GM18873 (cell line): ENCODE results near the gene TLR2.
"Not testable (repeated sequence)": the region's sequence is repeated elsewhere in the genome, so short reads cannot be mapped to it uniquely, and the experiment has no call there.

ENCODE experiments used
- ATAC-seq: cut with Tn5 transposase; IDR thresholded peaks from one replicate; pipeline ENCODE4 v1.9.1; 2021; ENCODE audit warnings: mild to moderate bottlenecking, moderate library complexity, moderate number of reproducible peaks; ENCODE audit not compliant: unreplicated experiment, low FRiP score

The TLR2 gene

GRCh38 chr4:153661215-153661822, 22.8 kb upstream of the TLR2 start:
- no peak for ATAC-seq

- no peak for ATAC-seq
These were observed 22.2 kb upstream of the TLR2 start for GRCh38 chr4:153661908-153662307.

GRCh38 chr4:153663667-153664066, 20.4 kb upstream of the TLR2 start:
- ATAC-seq = no peak

- not testable (repeated sequence) for ATAC-seq
These were observed 17.6 kb upstream of the TLR2 start for GRCh38 chr4:153666505-153666904.

- ATAC-seq = no peak
These were observed 15.4 kb upstream of the TLR2 start for GRCh38 chr4:153668647-153669046.

GRCh38 chr4:153669838-153670237, 14.2 kb upstream of the TLR2 start:
- no peak for ATAC-seq

GRCh38 chr4:153676486-153676885, 7.6 kb upstream of the TLR2 start:
- ATAC-seq = no peak

GRCh38 chr4:153676984-153677383, 7.1 kb upstream of the TLR2 start:
- no peak for ATAC-seq

GRCh38 chr4:153679486-153679885, 4.6 kb upstream of the TLR2 start:
- ATAC-seq = no peak

GRCh38 chr4:153683763-153684181, 308 bp upstream of the TLR2 start:
- ATAC-seq = no peak

GRCh38 chr4:153684971-153685371, 891 bp downstream of the TLR2 start:
- ATAC-seq = peak; percentile 18

GRCh38 chr4:153704522-153704921, 20.4 kb downstream of the TLR2 start:
- no peak for ATAC-seq

- no peak for ATAC-seq
These were observed 21.8 kb downstream of the TLR2 start for GRCh38 chr4:153705743-153706468.

- ATAC-seq = no peak
These were observed 22.4 kb downstream of the TLR2 start for GRCh38 chr4:153706519-153706918.

GRCh38 chr4:153710681-153711080, 26.6 kb downstream of the TLR2 start:
- ATAC-seq = no peak

- no peak for ATAC-seq
These were observed 30.0 kb downstream of the TLR2 start for GRCh38 chr4:153713866-153714646.

GRCh38 chr4:153722036-153722435, 38.0 kb downstream of the TLR2 start:
- no peak for ATAC-seq

- ATAC-seq = no peak
These were observed 40.5 kb downstream of the TLR2 start for GRCh38 chr4:153724606-153725005.

- ATAC-seq = no peak
These were observed 41.2 kb downstream of the TLR2 start for GRCh38 chr4:153725136-153725830.

GRCh38 chr4:153725831-153726154, 41.7 kb downstream of the TLR2 start:
- ATAC-seq = no peak

GRCh38 chr4:153728151-153728550, 44.1 kb downstream of the TLR2 start:
- no peak for ATAC-seq
